HPDE6-E6E7 (cell line): ENCODE results near the gene TTLL9.
A peak's percentile ranks its signal among the peaks of the same experiment; 100 is the strongest.

Source experiments
- DNase-seq: peaks from one replicate; pipeline ENCODE4 v3.0.0; 2011; ENCODE audit warnings: missing footprints; ENCODE audit errors: extremely low spot score

The TTLL9 gene

DNA sequence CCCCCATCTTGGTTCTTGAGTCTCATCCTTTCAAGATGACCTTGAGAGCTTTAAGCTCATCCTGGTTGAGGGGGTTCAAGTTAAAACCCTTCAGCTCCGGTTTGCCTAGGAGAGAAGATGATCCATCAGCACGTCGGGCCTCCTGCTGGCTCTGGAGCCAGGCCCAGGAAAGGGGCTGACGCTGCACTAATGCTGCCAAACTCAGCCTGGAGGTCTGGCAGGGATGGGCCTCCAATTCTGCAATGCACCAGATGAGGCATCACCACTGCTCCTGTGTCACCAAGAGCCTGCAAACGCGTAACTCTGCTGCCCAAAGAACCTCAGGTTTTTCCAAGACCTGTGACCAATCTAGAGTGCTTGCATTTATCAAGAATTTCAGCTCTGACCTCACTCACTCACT, 75.4 kb downstream of the TTLL9 start:
- no peak for DNase-seq

- no peak for DNase-seq
Measured at GRCh38 chr20:31948008-31948407, 77.6 kb downstream of the TTLL9 start.

DNA sequence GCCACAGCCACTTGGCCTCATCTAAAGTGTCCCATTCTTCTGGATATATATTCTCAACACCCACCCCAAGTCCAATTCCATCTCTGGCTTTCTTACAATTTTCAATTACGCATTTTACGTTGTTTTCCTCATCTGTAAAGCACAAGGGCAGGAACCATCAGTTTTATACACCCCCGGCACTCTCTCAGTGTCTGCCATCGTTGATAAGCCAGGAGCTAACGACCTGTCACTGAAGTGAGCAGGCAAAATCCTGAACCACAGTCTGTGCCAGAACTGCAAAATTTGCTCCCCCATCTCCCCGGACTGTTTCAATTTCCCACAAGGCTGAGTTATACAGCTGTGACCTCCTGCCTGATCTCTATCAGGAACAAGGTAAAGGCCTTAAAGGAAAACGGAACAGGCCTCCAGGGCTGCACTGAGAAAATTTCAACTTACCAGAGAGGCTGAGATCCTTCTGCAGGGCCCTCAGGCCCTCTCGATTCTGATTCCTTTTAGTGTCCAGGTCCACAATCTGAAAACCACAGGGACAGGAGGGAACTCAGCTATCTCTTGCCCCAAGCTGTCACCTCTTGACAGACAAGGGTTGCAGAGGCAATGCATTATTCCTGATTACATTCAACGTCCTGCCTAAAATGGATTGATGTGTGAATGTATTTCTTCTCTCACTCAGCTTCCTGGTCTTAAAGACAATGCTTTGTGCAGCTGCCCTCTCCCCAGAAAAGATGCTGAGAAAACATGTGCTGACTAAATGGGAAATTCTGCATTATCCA, 79.6 kb downstream of the TTLL9 start:
- no peak for DNase-seq

GRCh38 chr20:31951203-31951529, 80.7 kb downstream of the TTLL9 start:
- no peak for DNase-seq

DNA sequence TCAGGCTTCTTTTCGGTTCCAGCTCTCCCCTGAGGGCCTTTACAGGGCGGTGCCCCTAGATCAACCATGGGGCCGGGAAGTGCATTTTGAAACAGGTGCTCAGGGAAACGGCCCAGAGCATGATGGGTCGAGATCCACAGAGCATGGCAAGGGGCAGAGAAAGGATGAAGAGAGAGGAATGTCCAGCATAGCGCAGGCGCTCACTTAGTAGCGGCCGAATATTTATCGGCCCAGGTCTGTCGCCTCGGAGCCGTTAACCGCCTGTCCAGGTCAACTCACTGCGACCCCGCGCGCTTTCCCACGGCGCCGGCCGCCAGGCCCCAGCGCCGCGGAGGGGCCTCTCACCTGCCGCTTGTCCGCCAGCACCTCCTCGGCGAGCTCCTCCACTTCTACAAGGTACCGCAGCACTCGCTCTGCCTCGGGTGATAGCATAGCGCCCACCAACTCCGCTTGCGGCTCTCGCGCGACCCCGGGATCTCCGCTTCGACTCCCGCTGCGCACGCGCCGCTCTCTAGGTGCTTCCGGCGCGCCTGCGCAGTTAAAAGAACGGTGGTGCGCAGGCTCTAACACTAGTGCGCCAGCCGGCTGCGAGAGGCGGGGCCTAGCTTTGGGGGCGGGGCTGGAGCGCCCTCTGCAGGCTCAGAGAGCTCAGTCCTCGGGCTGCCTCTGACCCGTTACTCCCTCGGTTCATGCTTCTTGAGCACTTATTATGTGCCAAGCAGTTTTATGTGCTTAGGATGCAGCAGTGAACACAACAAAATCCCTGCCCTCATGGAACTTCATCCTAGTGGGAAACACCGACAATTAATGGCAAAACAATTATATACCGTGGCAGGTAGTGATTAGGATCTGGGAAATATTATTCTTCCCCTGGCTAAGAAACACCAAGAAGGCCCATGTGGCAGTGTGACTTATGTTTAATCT, 81.4 kb downstream of the TTLL9 start, which contains the start of gene PDRG1:
PDRG1 (minus strand) TSS at position 517 of the 924 bp plus-strand sequence; CDS start at position 432, 85 bp downstream.
- peak; percentile 99 for DNase-seq

GRCh38 chr20:31953556-31954148, 83.2 kb downstream of the TTLL9 start:
- no peak for DNase-seq

- DNase-seq = no peak
Measured at GRCh38 chr20:31954500-31954899, 84.1 kb downstream of the TTLL9 start.

DNA sequence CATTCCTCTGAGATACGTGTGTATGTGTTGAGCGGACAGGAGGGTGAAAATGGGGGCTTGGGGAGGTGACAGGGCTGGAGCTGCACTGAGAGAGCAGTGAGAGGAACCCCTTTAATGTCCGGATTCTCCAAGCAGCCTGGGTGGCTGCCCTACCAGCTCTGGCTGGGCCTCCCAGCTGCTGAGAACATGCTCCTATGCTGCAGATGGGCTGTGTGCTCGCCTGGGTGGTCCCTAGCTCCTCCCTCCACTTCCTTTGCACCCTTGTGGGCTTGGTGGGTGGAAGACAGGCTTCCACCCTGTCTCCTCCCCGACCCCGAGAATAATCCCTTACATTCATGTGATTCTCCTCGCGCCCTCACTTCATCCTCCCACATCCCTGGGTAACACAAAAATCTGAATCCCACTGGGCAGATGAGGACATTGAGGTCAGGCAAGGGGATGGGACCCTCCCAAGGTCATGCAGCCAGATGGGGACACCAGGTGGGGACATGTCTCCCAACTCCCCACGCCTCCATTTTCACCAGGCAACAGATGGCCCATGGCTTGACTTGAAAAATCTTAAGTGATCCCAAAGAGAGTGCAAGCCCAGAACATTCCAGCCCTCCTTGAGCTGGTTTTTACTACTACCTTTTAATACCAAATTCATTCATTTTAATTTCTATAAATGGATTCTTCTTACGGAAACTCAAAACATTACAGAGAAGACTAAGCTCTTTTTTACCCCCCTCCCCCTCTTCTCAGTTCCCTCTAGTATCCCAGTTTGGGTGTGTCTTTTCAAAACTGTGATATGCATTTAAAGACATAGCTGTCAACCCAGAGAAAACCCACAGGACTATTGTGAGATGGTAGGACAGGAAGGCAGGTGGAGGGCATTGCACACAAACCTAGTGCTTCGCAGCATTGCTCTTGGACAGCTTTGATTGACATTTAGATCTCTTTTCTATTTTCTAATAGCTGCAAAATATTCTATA, 86.4 kb downstream of the TTLL9 start:
- no peak for DNase-seq

GRCh38 chr20:31962761-31963160, 92.3 kb downstream of the TTLL9 start:
- no peak for DNase-seq

DNA sequence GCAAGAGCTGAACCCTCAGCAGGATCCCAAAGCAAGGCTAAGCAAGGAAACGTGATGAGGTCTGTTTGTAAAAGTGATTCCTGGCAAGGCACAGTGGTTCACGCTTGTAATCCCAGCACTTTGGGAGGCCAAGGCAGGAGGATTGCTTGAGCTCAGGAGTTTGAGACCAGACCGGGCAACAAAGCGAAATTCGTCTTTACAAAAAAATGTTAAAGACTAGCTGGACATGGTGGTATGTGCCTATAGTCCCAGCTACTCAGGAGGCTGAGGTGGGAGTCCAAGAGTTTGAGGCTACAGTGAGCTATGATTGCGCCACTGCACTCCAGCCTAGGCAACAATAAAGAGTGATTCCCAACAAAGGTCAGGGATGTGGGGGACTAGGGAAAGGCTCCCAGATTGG, 93.5 kb downstream of the TTLL9 start:
- no peak for DNase-seq

- DNase-seq = no peak
Measured at GRCh38 chr20:31966991-31967655, 96.7 kb downstream of the TTLL9 start.

- DNase-seq = no peak
Measured at GRCh38 chr20:31967830-31968249, 97.4 kb downstream of the TTLL9 start, which contains the start of gene XKR7. XKR7 (plus strand) TSS chr20:31968151; CDS start chr20:31968176, 25 bp downstream.

DNA sequence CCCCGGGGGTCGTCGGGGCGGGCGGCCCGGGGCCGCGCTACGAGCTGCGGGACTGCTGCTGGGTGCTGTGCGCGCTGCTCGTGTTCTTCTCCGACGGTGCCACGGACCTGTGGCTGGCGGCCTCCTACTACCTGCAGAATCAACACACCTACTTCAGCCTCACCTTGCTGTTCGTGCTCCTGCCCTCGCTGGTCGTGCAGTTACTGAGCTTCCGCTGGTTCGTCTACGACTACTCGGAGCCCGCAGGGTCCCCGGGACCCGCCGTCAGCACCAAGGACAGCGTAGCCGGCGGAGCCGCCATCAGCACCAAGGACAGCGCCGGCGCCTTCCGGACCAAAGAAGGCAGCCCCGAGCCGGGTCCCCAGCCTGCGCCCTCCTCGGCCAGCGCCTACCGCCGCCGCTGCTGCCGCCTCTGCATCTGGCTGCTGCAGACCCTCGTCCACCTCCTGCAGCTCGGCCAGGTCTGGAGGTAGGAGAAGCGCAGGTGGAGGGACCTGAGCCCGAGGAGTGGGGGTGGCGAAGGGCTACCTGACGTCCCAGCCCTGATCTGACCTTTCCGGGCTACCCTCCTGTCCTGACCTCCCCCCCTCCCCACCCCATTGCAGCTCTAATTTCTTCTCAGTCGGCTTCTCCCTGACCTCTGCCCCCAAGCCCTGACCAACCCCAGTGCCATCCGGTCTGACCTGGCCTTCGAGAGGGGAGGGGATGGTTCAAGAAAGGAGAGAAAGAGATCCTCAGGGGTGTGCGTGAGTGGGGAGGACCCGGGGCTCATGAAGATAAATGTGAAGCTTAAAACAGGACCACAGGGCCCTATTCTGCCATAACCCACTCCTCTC, 98.1 kb downstream of the TTLL9 start:
- peak; percentile 96 for DNase-seq

DNA sequence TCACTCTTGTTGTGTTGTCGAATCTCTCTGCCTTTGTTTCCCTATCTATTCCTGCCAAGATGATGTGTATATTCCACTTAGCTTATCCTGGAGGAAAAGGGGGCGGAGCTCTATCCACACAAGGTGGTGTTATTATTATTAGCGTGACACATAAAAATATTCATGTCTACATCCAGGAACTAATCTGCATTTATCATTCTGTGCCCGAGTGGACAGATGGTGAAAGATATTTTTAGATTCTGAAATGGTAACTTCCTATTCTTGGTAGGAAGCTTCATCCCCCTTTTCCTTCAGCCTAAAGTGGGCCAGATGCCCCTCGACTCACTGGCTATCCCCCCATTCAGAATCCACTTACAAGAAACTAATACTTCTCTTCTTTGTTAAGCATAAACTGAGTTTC, 99.6 kb downstream of the TTLL9 start:
- DNase-seq = no peak

- no peak for DNase-seq
Measured at GRCh38 chr20:31972471-31973021, 102.1 kb downstream of the TTLL9 start.

DNA sequence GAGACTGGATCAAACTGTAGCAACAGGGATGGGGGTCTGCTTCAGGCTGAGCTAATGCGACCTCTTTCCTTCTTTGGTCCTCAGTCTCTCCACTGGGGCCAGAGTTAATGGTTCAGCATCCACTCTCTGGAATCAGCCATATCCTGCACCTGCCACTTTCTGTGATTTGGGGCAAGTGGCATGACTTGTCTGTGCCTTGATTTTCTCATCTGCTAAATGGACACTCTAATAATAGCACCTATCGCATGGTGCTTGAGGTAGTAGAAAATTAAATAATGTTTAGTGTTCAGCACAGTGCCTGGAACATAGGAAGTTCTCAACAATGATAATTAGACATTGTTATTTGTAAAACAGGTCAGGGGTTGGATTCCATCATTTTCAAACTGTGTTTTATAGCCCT, 103.9 kb downstream of the TTLL9 start:
- no peak for DNase-seq

DNA sequence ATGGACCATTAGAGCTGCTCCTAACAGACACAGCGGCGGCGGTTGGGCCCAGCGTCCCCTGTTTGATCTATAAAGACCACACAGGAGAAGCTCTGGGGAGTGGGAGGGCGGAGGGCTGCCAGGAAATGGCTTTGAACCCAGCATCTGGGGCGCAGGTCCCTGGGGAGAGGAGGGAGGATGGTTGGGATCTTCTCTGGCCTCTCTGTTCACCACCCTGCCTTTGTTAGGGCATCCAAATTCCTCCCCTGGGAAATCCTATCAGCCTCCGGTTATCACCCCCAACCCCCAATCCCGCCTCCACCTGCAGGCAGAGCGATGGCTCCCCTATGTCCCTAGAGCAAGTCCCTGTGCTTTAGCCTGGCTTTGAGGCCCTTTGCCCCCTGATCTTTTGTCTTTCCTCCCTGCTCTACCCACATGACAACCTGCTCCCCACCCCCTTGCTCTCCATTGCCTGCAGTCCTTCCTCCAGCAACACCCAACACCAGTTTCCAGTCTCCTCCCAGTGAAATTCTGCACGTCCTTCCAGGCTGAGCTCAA, 104.6 kb downstream of the TTLL9 start:
- DNase-seq = no peak

- DNase-seq = no peak
Measured at GRCh38 chr20:31975874-31976273, 105.4 kb downstream of the TTLL9 start.

GRCh38 chr20:31977080-31977479, 106.6 kb downstream of the TTLL9 start:
- no peak for DNase-seq
